H7 (cell line): Measurements from ENCODE around the gene FAM24B. TPM values are rescaled to one million over a fixed set of nuclear protein-coding genes. Genes with fewer than 3 reads are reported as not detected.

ENCODE experiments used
- DNase-seq: peaks from one replicate; pipeline ENCODE4 v3.0.0; 2012
- H3K27me3 ChIP-seq: 2 replicates; pipeline ENCODE4 v1.6.0; 2011; ENCODE audit warnings: mild to moderate bottlenecking, low read length; ENCODE audit not compliant: control insufficient read depth, insufficient read depth
- H3K36me3 ChIP-seq: replicated peaks from 2 replicates; pipeline ENCODE4 v1.5.1; 2011; ENCODE audit warnings: low read length; ENCODE audit not compliant: control insufficient read depth, insufficient read depth
- H3K4me3 ChIP-seq: 2 replicates; pipeline ENCODE4 v1.5.1; 2011; ENCODE audit warnings: low read depth, mild to moderate bottlenecking, control low read depth, low read length, moderate library complexity; ENCODE audit not compliant: insufficient read depth
- total RNA-seq: library from RNA; depleted of rRNA; stranded (reverse); fragments of >200 nt; shearing (Covaris generic); gene quantifications from 2 replicates; pipeline ENCODE4 v1.2.3, GENCODE V29; 2014; rRNA removed

FAM24B gene
- total RNA-seq, 1 experiment from 2014 or later = 4.8 TPM

GRCh38 chr10:122822973-122823690 lies 56.2 kb downstream of the FAM24B start:
- Histone ChIP-seq H3K4me3 (no peak overlapping the region), H3K36me3 (no peaks in the 10 kb centered on the region)
- no peak for DNase-seq

GRCh38 chr10:122821808-122822207 lies 57.6 kb downstream of the FAM24B start:
- no peaks in the 10 kb centered on the region for H3K36me3 ChIP-seq
- H3K4me3 ChIP-seq = no peak overlapping the region
- H3K27me3 ChIP-seq = no peaks in the 10 kb centered on the region
- DNase-seq = no peak

More at GRCh38 chr10:122822973-122823690, 56.2 kb downstream of the FAM24B start:
- H3K27me3 ChIP-seq = no peaks in the 10 kb centered on the region

GRCh38 chr10:122815458-122815857 lies 63.9 kb downstream of the FAM24B start:
- Histone ChIP-seq H3K27me3 (no peaks in the 10 kb centered on the region), H3K36me3 (no peaks in the 10 kb centered on the region), H3K4me3 (no peak overlapping the region)
- no peak for DNase-seq

GRCh38 chr10:122814493-122814892 lies 64.9 kb downstream of the FAM24B start:
- no peaks in the 10 kb centered on the region for H3K36me3 ChIP-seq
- H3K27me3 ChIP-seq = no peaks in the 10 kb centered on the region
- no peak overlapping the region for H3K4me3 ChIP-seq
- DNase-seq = no peak

GRCh38 chr10:122812751-122813150 lies 66.6 kb downstream of the FAM24B start:
- no peak for DNase-seq
- H3K4me3 ChIP-seq = no peak overlapping the region
- H3K27me3 ChIP-seq = no peaks in the 10 kb centered on the region
- no peaks in the 10 kb centered on the region for H3K36me3 ChIP-seq

GRCh38 chr10:122802282-122802681 lies 77.1 kb downstream of the FAM24B start:
- no peak for DNase-seq
- Histone ChIP-seq H3K4me3 (no peak overlapping the region), H3K36me3 (no peaks in the 10 kb centered on the region), H3K27me3 (peaks cover 2% of the 10 kb centered on the region; the same call in 1 of the 2 replicates)

Other genes with a start within 250 kb of the FAM24B start
- gene C10orf120, start 179.7 kb downstream of the FAM24B start, total RNA-seq = not detected in 2 replicates
- 0.11 and 1.1 TPM in 2 replicates for gene CUZD1, start 33.7 kb downstream of the FAM24B start, total RNA-seq
- not detected in 2 replicates for gene FAM24A, start 31.0 kb upstream of the FAM24B start, total RNA-seq
- gene C10orf88, start 74.6 kb upstream of the FAM24B start, total RNA-seq = 7.2 and 10.3 TPM in 2 replicates
- 6.1 and 7.8 TPM in 2 replicates for gene PSTK, start 100.8 kb upstream of the FAM24B start, total RNA-seq
- gene IKZF5, start 129.2 kb upstream of the FAM24B start, total RNA-seq = 3.4 and 5.0 TPM in 2 replicates
- 5.4 and 5.7 TPM in 2 replicates for gene ACADSB, start 129.4 kb upstream of the FAM24B start, total RNA-seq